HepG2 (cell line): Measurements from ENCODE around the gene ESYT1. TPM values are rescaled to one million over a fixed set of nuclear protein-coding genes. Genes with fewer than 3 reads are reported as not detected.

Experiments used
- BHLHE40 ChIP-seq: IDR thresholded peaks from 2 replicates; pipeline ENCODE4 v1.6.1; 2011; ENCODE audit warnings: low read length, improper control_type of control experiment
- HDAC6 ChIP-seq: fragments of 200-600 bp; sonication (generic); IDR thresholded peaks from 2 replicates; pipeline ENCODE4 v1.7.0; 2017; ENCODE audit warnings: mild to moderate bottlenecking, antibody characterized with exemption, low read length, low read depth
- HMG20A ChIP-seq: IDR thresholded peaks from 2 replicates; pipeline ENCODE4 v1.6.1; 2016; ENCODE audit warnings: borderline replicate concordance
- ISL2 ChIP-seq: sonication (generic); formaldehyde crosslinking; IDR thresholded peaks from 2 replicates; pipeline ENCODE4 v1.5.0; 2020; ENCODE audit warnings: missing genetic modification reagents
- MYNN ChIP-seq: sonication (generic); formaldehyde crosslinking; IDR thresholded peaks from 2 replicates; pipeline ENCODE4 v1.4.0; 2020; ENCODE audit warnings: mild to moderate bottlenecking, low read depth, missing genetic modification reagents
- NFIC ChIP-seq: IDR thresholded peaks from 2 replicates; pipeline ENCODE4 v1.6.1; 2012; ENCODE audit warnings: mild to moderate bottlenecking, low read length, inconsistent platforms
- NFRKB ChIP-seq: fragments of 450-650 bp; IDR thresholded peaks from 2 replicates; pipeline ENCODE4 v1.6.1; 2017
- PLRG1 ChIP-seq: fragments of 450-650 bp; conservative IDR thresholded peaks from 2 replicates; pipeline ENCODE4 v1.6.1; 2016
- PRDM10 ChIP-seq: sonication (generic); formaldehyde crosslinking; IDR thresholded peaks from 2 replicates; pipeline ENCODE4 v1.4.0; 2020; ENCODE audit warnings: low read depth, missing genetic modification reagents
- ZBTB7A ChIP-seq: sonication (generic); formaldehyde crosslinking; IDR thresholded peaks from 2 replicates; pipeline ENCODE4 v1.8.0; 2022; ENCODE audit warnings: mild to moderate bottlenecking, missing genetic modification reagents
- ZNF580 ChIP-seq: IDR thresholded peaks from 2 replicates; pipeline ENCODE4 v1.6.1; 2016; ENCODE audit warnings: low read depth, borderline replicate concordance
- ZNF597 ChIP-seq: sonication (generic); formaldehyde crosslinking; IDR thresholded peaks from 2 replicates; pipeline ENCODE4 v1.5.0; 2020; ENCODE audit warnings: missing genetic modification reagents
- ZNF691 ChIP-seq: sonication (generic); formaldehyde crosslinking; IDR thresholded peaks from 2 replicates; pipeline ENCODE4 v1.4.0; 2020; ENCODE audit warnings: missing genetic modification reagents, low read depth, mild to moderate bottlenecking, borderline replicate concordance
- ZSCAN20 ChIP-seq: sonication (generic); formaldehyde crosslinking; IDR thresholded peaks from 2 replicates; pipeline ENCODE4 v1.4.0; 2020; ENCODE audit warnings: missing genetic modification reagents, mild to moderate bottlenecking, borderline replicate concordance
- polyA plus RNA-seq, 8 experiments: library from polyadenylated mRNA; depleted of rRNA in 3 of 8; stranded (reverse) in 7 of 8; unstranded in 1 of 8; fragments of >200 nt; fragmentation: Illumina TruSeq in 4 of 8; extraction: Trizol in 4 of 8; gene quantifications; 2 replicates each; pipeline versions ENCODE4 v1.2.1 to v1.2.3, GENCODE V29; 2011 to 2016; ENCODE audit warnings: low read depth in 4 of 8, missing spikeins in 1 of 8, mixed read lengths in 1 of 8; ENCODE audit not compliant: insufficient read depth in 1 of 8
- total RNA-seq, 5 experiments: library from RNA; depleted of rRNA; stranded (reverse); fragments of >200 nt; fragmentation: Illumina TruSeq; extraction: Trizol; gene quantifications; 2 replicates each; pipeline ENCODE4 v1.2.3, GENCODE V29; 2016; ENCODE audit warnings: low read depth in 1 of 5
- TF ChIP-seq, protein P1 (sequence below): sonication (generic); formaldehyde crosslinking; IDR thresholded peaks from 2 replicates; pipeline ENCODE4 v1.4.0; 2020; ENCODE audit warnings: missing genetic modification reagents, borderline replicate concordance
- TF ChIP-seq, protein P2 (sequence below): sonication (generic); formaldehyde crosslinking; IDR thresholded peaks from 2 replicates; pipeline ENCODE4 v1.5.0; 2020; ENCODE audit warnings: missing genetic modification reagents, mild to moderate bottlenecking, borderline replicate concordance

Gene ESYT1
- total and polyA plus RNA-seq, 2 of the 13 experiments (the other 11 are each of a cell fraction or from before 2014, with no cell fraction given): 66.9 to 71.0 TPM

DNA sequence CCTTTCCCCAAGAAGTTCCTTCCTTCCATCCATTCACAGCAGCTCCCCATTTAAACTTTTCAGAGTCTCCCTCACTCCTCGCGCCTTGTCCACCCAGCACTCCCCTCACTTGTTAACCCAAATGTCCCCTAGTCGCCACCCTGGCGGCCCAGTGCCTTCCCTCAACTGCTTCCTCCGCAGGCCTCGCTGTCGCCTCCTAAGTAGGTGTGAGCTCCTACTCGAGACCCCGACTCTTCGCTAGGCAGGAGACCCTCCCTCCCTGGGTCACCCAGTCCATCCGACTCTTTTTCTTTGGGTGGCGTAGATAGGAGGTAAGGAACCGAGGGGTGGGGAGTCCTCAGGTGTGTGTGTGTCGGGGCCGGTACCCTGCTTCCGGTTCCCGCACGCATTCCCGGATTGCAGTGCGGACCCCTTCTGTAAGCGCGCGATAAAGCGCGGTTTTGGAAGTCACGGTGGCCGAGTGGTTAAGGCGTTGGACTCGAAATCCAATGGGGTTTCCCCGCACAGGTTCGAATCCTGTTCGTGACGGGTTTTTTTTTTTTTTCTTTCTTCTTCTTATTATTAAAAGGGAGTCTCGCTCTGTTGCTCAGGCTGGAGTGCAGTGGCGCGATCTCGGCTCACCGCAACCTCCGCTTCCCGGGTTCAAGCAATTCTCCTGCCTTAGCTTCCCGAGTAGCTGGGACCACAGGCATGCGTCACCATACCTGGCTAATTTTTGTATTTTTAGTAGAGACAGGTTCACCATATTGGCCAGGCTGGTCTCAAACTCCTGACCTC is 62.0 kb downstream of the ESYT1 start (continued):
- TF ChIP-seq PRDM10 (no peak; the same call in 1 of the 2 replicates), MYNN (CRISPR knock-in tag) (peak; percentile 29; the same call in 1 of the 2 replicates), HDAC6 (no peak), ZSCAN20 (CRISPR knock-in tag) (no peak), NFIC (0 out of 2 replicates have a peak, but pooled peaks have one; percentile 43), ZNF691 (peak; percentile 56; the same call in 1 of the 2 replicates), NFRKB (no peak), ZBTB7A (CRISPR knock-in tag) (no peak), BHLHE40 (no peak), PLRG1 (no peak), HMG20A (no peak), ZNF580 (CRISPR knock-in tag) (peak; percentile 91; the same call in 1 of the 2 replicates), ZNF597 (CRISPR knock-in tag) (0 out of 2 replicates have a peak, but pooled peaks have one; percentile 11), ISL2 (CRISPR knock-in tag) (peak; percentile 54; the same call in 1 of the 2 replicates)
- TF ChIP-seq, protein P1, sequence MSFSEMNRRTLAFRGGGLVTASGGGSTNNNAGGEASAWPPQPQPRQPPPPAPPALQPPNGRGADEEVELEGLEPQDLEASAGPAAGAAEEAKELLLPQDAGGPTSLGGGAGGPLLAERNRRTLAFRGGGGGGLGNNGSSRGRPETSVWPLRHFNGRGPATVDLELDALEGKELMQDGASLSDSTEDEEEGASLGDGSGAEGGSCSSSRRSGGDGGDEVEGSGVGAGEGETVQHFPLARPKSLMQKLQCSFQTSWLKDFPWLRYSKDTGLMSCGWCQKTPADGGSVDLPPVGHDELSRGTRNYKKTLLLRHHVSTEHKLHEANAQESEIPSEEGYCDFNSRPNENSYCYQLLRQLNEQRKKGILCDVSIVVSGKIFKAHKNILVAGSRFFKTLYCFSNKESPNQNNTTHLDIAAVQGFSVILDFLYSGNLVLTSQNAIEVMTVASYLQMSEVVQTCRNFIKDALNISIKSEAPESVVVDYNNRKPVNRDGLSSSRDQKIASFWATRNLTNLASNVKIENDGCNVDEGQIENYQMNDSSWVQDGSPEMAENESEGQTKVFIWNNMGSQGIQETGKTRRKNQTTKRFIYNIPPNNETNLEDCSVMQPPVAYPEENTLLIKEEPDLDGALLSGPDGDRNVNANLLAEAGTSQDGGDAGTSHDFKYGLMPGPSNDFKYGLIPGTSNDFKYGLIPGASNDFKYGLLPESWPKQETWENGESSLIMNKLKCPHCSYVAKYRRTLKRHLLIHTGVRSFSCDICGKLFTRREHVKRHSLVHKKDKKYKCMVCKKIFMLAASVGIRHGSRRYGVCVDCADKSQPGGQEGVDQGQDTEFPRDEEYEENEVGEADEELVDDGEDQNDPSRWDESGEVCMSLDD (CRISPR knock-in tag): no peak
- TF ChIP-seq, protein P2, sequence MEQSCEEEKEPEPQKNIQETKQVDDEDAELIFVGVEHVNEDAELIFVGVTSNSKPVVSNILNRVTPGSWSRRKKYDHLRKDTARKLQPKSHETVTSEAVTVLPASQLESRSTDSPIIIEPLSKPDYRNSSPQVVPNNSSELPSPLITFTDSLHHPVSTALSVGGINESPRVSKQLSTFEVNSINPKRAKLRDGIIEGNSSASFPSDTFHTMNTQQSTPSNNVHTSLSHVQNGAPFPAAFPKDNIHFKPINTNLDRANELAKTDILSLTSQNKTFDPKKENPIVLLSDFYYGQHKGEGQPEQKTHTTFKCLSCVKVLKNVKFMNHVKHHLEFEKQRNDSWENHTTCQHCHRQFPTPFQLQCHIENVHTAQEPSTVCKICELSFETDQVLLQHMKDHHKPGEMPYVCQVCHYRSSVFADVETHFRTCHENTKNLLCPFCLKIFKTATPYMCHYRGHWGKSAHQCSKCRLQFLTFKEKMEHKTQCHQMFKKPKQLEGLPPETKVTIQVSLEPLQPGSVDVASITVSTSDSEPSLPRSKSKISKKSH: peak; percentile 66; the same call in 1 of the 2 replicates
